OCI-LY3 (cell line): ENCODE data around the gene CEBPG.

Experiments
- EZH2phosphoT487 ChIP-seq: fragments of 200-600 bp; shearing (Covaris generic); IDR thresholded peaks from 2 replicates; pipeline ENCODE4 v1.6.1; 2018; ENCODE audit warnings: antibody characterized with exemption, mixed run types, low read depth
- TF ChIP-seq, protein P1 (sequence below): fragments of 200-600, 300-600 bp; sonication (generic); IDR thresholded peaks from 2 replicates; pipeline ENCODE4 v1.5.1; 2014; ENCODE audit warnings: antibody characterized with exemption, low read length, low read depth

DNA sequence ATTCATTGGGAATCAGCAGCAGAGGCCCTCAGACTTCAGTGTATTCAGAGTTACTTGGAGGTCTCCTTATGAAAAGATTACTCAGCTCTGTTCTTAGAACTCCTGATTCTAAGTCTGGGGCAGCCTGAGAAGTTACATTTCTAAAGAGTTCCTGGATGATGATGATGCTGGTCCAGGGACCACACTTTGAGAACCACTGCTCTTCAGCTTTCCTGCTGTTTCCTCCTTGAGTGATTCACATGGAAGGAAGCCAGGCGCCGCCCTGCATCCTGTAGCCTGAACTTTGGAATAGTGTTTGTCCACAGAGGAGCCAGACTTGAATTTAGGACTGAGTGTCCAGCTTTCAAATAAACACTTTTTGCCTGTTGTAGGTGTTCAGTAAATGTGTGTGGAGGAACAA, 2.9 kb downstream of the CEBPG start:
- TF ChIP-seq, protein P1, sequence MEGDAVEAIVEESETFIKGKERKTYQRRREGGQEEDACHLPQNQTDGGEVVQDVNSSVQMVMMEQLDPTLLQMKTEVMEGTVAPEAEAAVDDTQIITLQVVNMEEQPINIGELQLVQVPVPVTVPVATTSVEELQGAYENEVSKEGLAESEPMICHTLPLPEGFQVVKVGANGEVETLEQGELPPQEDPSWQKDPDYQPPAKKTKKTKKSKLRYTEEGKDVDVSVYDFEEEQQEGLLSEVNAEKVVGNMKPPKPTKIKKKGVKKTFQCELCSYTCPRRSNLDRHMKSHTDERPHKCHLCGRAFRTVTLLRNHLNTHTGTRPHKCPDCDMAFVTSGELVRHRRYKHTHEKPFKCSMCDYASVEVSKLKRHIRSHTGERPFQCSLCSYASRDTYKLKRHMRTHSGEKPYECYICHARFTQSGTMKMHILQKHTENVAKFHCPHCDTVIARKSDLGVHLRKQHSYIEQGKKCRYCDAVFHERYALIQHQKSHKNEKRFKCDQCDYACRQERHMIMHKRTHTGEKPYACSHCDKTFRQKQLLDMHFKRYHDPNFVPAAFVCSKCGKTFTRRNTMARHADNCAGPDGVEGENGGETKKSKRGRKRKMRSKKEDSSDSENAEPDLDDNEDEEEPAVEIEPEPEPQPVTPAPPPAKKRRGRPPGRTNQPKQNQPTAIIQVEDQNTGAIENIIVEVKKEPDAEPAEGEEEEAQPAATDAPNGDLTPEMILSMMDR: no peak
- no peak for TF ChIP-seq EZH2phosphoT487
